ENCODE data around the gene REL. TPM values are rescaled to one million over a fixed set of nuclear protein-coding genes. Genes with fewer than 3 reads are reported as not detected.

Gene REL
- polyA plus RNA-seq, 1 of the 3 experiments (the other 2 are of a cell fraction) = 0.59 TPM

DNA sequence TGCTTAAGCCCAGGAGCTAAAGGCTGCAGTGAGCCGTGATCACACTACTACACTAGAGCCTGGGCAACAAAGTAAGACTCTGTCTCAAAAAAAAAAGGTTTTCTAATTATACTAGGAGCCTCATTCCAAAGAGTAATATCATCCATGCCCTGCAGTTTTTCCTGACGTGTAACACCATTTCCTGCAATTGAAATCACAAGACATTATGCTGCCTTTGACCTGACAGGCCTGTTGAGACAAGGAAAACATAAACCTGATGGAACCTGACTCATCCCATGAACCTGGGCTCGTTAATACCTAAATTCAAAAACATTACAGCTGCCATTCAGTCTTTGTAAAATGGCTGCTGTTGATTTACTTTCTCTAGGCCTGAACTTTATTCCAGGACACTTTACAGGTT, 77.4 kb downstream of the REL start:
- Histone ChIP-seq H3K4me3 (ENCODE audit: low read depth in 2 of 2, low read length in 1 of 2) (no peak overlapping the region), H3K4me2 (no peak overlapping the region), H3F3A (replicated peaks; ENCODE audit: insufficient read depth) (no peaks in the 10 kb centered on the region), H3K9me3 (no peaks in the 10 kb centered on the region), H3K9me2 (no peaks in the 10 kb centered on the region), H3K79me2 (ENCODE audit: insufficient read depth) (no peaks in the 10 kb centered on the region), H3K27me3 (ENCODE audit: insufficient read depth) (no peaks in the 10 kb centered on the region), H2AFZ (ENCODE audit: low read depth) (0 out of 2 replicates have a peak overlapping the region, but pooled peaks have one; percentile 12), H3K27ac (ENCODE audit: low read depth in 2 of 2, low read length in 1 of 2) (peak overlapping the region in 1 of 2 experiments; percentile 4; a peak in 1 of 4 replicates), H3K9ac (no peak overlapping the region), H3K36me3 (replicated peaks in 1 of 2; ENCODE audit: control insufficient read depth in 1 of 2, insufficient read depth in 2 of 2, low read length in 1 of 2) (no peaks in the 10 kb centered on the region), H3K4me1 (ENCODE audit: control insufficient read depth in 1 of 2, insufficient read depth in 2 of 2, low read depth in 1 of 2, low read length in 1 of 2) (no peaks in the 10 kb centered on the region), H4K20me1 (ENCODE audit: insufficient read depth) (no peaks in the 10 kb centered on the region)
- ChIA-PET POLR2A (no interaction called here), CTCF (interaction anchor here (1.1 kb wide), 1 partner anchor 40 kb away, joined by 4 read pairs; no protein-coding TSS in a partner anchor)
- WGBS (ENCODE audit: low lambda C conversion rate) = 50% methylated on average over 3 of the region's 3 CpGs
- TF ChIP-seq FOSL2 (IDR thresholded peaks at IDR 0.05; ENCODE audit: borderline replicate concordance, low read depth) (peak; percentile 22; the same call in 1 of the 2 replicates), JUND (IDR thresholded peaks at IDR 0.05) (no peak), TCF12 (IDR thresholded peaks at IDR 0.05) (peak; percentile 22; the same call in 1 of the 2 replicates), YY1 (IDR thresholded peaks at IDR 0.05; ENCODE audit: low read depth) (no peak)
- TF ChIP-seq, protein P1, sequence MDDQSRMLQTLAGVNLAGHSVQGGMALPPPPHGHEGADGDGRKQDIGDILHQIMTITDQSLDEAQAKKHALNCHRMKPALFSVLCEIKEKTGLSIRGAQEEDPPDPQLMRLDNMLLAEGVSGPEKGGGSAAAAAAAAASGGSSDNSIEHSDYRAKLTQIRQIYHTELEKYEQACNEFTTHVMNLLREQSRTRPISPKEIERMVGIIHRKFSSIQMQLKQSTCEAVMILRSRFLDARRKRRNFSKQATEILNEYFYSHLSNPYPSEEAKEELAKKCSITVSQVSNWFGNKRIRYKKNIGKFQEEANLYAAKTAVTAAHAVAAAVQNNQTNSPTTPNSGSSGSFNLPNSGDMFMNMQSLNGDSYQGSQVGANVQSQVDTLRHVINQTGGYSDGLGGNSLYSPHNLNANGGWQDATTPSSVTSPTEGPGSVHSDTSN (IDR thresholded peaks at IDR 0.05) = peak; percentile 16; the same call in 1 of the 2 replicates
- no peak for DNase-seq

DNA sequence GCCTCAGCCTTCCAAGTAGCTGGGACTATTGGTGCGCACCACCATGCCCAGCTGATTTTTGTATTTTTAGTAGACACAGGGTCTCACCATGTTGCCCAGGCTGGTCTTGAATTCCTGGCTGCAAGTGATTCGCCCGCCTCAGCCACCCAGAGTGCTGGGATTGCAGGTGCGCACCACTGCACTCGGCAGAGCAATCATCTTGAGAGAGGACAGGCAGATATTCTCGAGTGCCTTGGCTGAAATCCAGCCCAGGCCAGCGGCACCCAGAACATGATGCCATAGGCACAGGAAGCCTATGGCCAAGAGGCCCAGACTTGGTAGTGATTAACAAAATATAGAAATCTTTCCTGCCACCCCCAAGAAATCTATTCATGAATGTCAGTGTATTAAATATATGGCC, 78.1 kb downstream of the REL start:
- H3K9me3 ChIP-seq = no peaks in the 10 kb centered on the region
- TF ChIP-seq FOXM1 (IDR thresholded peaks at IDR 0.05; ENCODE audit: low read depth) (no peak), EZH2phosphoT487 (IDR thresholded peaks at IDR 0.05; ENCODE audit: borderline replicate concordance, low read depth) (no peak), TCF12 (IDR thresholded peaks at IDR 0.05) (no peak), ELF1 (IDR thresholded peaks at IDR 0.05) (no peak), JUND (IDR thresholded peaks at IDR 0.05) (no peak), GATA2 (CRISPR knock-in tag; IDR thresholded peaks at IDR 0.05) (no peak), POLR2AphosphoS5 (IDR thresholded peaks at IDR 0.05; ENCODE audit: low read depth, low read length) (no peak), TAF1 (IDR thresholded peaks at IDR 0.05; ENCODE audit: borderline replicate concordance, low read depth, low read length) (no peak), FOXJ3 (CRISPR knock-in tag; IDR thresholded peaks at IDR 0.05) (no peak), RAD21 (IDR thresholded peaks at IDR 0.05; ENCODE audit: low read length) (no peak), NFIC (IDR thresholded peaks at IDR 0.05; ENCODE audit: borderline replicate concordance) (no peak), NRF1 (IDR thresholded peaks at IDR 0.05; ENCODE audit: low read depth, low read length) (no peak), MXI1 (IDR thresholded peaks at IDR 0.05; ENCODE audit: low read depth, low read length) (no peak)
- TF ChIP-seq, protein P2, sequence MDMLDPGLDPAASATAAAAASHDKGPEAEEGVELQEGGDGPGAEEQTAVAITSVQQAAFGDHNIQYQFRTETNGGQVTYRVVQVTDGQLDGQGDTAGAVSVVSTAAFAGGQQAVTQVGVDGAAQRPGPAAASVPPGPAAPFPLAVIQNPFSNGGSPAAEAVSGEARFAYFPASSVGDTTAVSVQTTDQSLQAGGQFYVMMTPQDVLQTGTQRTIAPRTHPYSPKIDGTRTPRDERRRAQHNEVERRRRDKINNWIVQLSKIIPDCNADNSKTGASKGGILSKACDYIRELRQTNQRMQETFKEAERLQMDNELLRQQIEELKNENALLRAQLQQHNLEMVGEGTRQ (IDR thresholded peaks at IDR 0.05; ENCODE audit: borderline replicate concordance, low read depth, low read length) = no peak
- TF ChIP-seq, protein P1 (IDR thresholded peaks at IDR 0.05) = no peak
- TF ChIP-seq, protein P3, sequence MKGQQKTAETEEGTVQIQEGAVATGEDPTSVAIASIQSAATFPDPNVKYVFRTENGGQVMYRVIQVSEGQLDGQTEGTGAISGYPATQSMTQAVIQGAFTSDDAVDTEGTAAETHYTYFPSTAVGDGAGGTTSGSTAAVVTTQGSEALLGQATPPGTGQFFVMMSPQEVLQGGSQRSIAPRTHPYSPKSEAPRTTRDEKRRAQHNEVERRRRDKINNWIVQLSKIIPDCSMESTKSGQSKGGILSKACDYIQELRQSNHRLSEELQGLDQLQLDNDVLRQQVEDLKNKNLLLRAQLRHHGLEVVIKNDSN (IDR thresholded peaks at IDR 0.05; ENCODE audit: borderline replicate concordance, low read depth) = no peak
- H3K27me3 ChIP-seq (ENCODE audit: insufficient read depth) = no peaks in the 10 kb centered on the region
- ChIA-PET POLR2A (no interaction called here), CTCF (no interaction called here)
- no peaks in the 10 kb centered on the region for H3F3A ChIP-seq (replicated peaks; ENCODE audit: insufficient read depth)
- H3K4me3 ChIP-seq (ENCODE audit: low read depth in 2 of 2, low read length in 1 of 2) = no peak overlapping the region
- H3K4me2 ChIP-seq = no peak overlapping the region
- no peak overlapping the region for H2AFZ ChIP-seq (ENCODE audit: low read depth)
- WGBS (ENCODE audit: low lambda C conversion rate) = 86% methylated on average over 7 of the region's 7 CpGs
- no peak for DNase-seq
- no peaks in the 10 kb centered on the region for H4K20me1 ChIP-seq (ENCODE audit: insufficient read depth)
- no peaks in the 10 kb centered on the region for H3K9me2 ChIP-seq
- no peaks in the 10 kb centered on the region for H3K36me3 ChIP-seq (replicated peaks in 1 of 2; ENCODE audit: control insufficient read depth in 1 of 2, insufficient read depth in 2 of 2, low read length in 1 of 2)
- no peaks in the 10 kb centered on the region for H3K79me2 ChIP-seq (ENCODE audit: insufficient read depth)
- H3K4me1 ChIP-seq (ENCODE audit: control insufficient read depth in 1 of 2, insufficient read depth in 2 of 2, low read depth in 1 of 2, low read length in 1 of 2) = no peaks in the 10 kb centered on the region
- no peak overlapping the region for H3K9ac ChIP-seq
- H3K27ac ChIP-seq (ENCODE audit: low read depth in 2 of 2, low read length in 1 of 2) = peak overlapping the region in 1 of 2 experiments; percentile 4; a peak in 1 of 4 replicates

Data from SK-N-SH (cell line).